ENCODE data around the gene STARD9. TPM values are rescaled to one million over a fixed set of nuclear protein-coding genes. Genes with fewer than 3 reads are reported as not detected.

The STARD9 gene
- total and polyA plus RNA-seq, 9 of the 15 experiments (the other 6 are each of a cell fraction or from before 2014, with no cell fraction given) = 0.45 to 6.0 (median 3.6) TPM

GRCh38 chr15:42548249-42549031 lies 27.0 kb upstream of the STARD9 start, which contains the start of the genes HAUS2 and LRRC57 (continued):
- TF ChIP-seq EP300 (IDR thresholded peaks at IDR 0.05; ENCODE audit: low read length) (no peak; the same call in 1 of the 2 replicates), ESRRB (CRISPR knock-in tag; IDR thresholded peaks at IDR 0.05; ENCODE audit: borderline replicate concordance) (no peak), HCFC1 (IDR thresholded peaks at IDR 0.05; ENCODE audit: low read depth, low read length) (peak; percentile 76), PATZ1 (CRISPR knock-in tag; IDR thresholded peaks at IDR 0.05; ENCODE audit: borderline replicate concordance) (no peak), CBX5 (IDR thresholded peaks at IDR 0.05; ENCODE audit: borderline replicate concordance, low read depth) (no peak), PYGO2 (tag; IDR thresholded peaks at IDR 0.05) (no peak), CC2D1A (IDR thresholded peaks at IDR 0.05) (no peak), U2AF1 (optimal IDR thresholded peaks at IDR 0.05; ENCODE audit: low read depth, low read length) (no peak), ZNF830 (CRISPR knock-in tag; IDR thresholded peaks at IDR 0.05) (no peak), TRIM24 (IDR thresholded peaks at IDR 0.05) (0 out of 4 replicates have a peak, but pooled peaks of 1 of the 2 experiments have one; percentile 45), ATF3 (IDR thresholded peaks at IDR 0.05) (peak; percentile 99), ATF3 (CRISPR knock-in tag; conservative IDR thresholded peaks at IDR 0.05) (peak; percentile 79), ZNF586 (CRISPR knock-in tag; conservative IDR thresholded peaks at IDR 0.05) (no peak)
- TF ChIP-seq, protein P1, sequence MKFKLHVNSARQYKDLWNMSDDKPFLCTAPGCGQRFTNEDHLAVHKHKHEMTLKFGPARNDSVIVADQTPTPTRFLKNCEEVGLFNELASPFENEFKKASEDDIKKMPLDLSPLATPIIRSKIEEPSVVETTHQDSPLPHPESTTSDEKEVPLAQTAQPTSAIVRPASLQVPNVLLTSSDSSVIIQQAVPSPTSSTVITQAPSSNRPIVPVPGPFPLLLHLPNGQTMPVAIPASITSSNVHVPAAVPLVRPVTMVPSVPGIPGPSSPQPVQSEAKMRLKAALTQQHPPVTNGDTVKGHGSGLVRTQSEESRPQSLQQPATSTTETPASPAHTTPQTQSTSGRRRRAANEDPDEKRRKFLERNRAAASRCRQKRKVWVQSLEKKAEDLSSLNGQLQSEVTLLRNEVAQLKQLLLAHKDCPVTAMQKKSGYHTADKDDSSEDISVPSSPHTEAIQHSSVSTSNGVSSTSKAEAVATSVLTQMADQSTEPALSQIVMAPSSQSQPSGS (CRISPR knock-in tag; IDR thresholded peaks at IDR 0.05) = peak; percentile 93; the same call in 1 of the 2 replicates
- TF ChIP-seq, protein P2, sequence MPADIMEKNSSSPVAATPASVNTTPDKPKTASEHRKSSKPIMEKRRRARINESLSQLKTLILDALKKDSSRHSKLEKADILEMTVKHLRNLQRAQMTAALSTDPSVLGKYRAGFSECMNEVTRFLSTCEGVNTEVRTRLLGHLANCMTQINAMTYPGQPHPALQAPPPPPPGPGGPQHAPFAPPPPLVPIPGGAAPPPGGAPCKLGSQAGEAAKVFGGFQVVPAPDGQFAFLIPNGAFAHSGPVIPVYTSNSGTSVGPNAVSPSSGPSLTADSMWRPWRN (IDR thresholded peaks at IDR 0.05; ENCODE audit: low read depth) = no peak
- TF ChIP-seq, protein P3, sequence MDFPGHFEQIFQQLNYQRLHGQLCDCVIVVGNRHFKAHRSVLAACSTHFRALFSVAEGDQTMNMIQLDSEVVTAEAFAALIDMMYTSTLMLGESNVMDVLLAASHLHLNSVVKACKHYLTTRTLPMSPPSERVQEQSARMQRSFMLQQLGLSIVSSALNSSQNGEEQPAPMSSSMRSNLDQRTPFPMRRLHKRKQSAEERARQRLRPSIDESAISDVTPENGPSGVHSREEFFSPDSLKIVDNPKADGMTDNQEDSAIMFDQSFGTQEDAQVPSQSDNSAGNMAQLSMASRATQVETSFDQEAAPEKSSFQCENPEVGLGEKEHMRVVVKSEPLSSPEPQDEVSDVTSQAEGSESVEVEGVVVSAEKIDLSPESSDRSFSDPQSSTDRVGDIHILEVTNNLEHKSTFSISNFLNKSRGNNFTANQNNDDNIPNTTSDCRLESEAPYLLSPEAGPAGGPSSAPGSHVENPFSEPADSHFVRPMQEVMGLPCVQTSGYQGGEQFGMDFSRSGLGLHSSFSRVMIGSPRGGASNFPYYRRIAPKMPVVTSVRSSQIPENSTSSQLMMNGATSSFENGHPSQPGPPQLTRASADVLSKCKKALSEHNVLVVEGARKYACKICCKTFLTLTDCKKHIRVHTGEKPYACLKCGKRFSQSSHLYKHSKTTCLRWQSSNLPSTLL (IDR thresholded peaks at IDR 0.05) = no peak; the same call in 1 of the 2 replicates
- TF ChIP-seq, protein P4, sequence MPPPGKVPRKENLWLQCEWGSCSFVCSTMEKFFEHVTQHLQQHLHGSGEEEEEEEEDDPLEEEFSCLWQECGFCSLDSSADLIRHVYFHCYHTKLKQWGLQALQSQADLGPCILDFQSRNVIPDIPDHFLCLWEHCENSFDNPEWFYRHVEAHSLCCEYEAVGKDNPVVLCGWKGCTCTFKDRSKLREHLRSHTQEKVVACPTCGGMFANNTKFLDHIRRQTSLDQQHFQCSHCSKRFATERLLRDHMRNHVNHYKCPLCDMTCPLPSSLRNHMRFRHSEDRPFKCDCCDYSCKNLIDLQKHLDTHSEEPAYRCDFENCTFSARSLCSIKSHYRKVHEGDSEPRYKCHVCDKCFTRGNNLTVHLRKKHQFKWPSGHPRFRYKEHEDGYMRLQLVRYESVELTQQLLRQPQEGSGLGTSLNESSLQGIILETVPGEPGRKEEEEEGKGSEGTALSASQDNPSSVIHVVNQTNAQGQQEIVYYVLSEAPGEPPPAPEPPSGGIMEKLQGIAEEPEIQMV (tag; conservative IDR thresholded peaks at IDR 0.05; ENCODE audit: low read depth) = no peak
